Measurements from ENCODE around the gene PIAS4.
"Not testable (repeated sequence)": the region's sequence is repeated elsewhere in the genome, so short reads cannot be mapped to it uniquely, and the experiment has no call there.

GRCh38 chr19:4005436-4005835 is 2.1 kb upstream of the PIAS4 start:
- TF ChIP-seq EZH2 (IDR thresholded peaks at IDR 0.05; ENCODE audit: insufficient read depth, poor library complexity, severe bottlenecking); EZH2phosphoT487 (IDR thresholded peaks at IDR 0.05; ENCODE audit: insufficient read depth, low read depth): not testable (repeated sequence)
